HG03342 (cell line): Measurements from ENCODE around the gene TBCK.
"Not testable (repeated sequence)": the region's sequence is repeated elsewhere in the genome, so short reads cannot be mapped to it uniquely, and the experiment has no call there.

Experiments
- ATAC-seq: cut with Tn5 transposase; IDR thresholded peaks from one replicate; pipeline ENCODE4 v1.9.1; 2021; ENCODE audit warnings: mild to moderate bottlenecking, moderate library complexity; ENCODE audit not compliant: unreplicated experiment

The TBCK gene

GRCh38 chr4:106132045-106132444 lies 184.0 kb downstream of the TBCK start:
- ATAC-seq, result no peak

- ATAC-seq, result no peak
Observed at GRCh38 chr4:106126062-106126461, 189.9 kb downstream of the TBCK start.

GRCh38 chr4:106119949-106120555 lies 196.0 kb downstream of the TBCK start:
- not testable (repeated sequence) for ATAC-seq

GRCh38 chr4:106116025-106116424 lies 200.0 kb downstream of the TBCK start:
- ATAC-seq, result no peak

- no peak for ATAC-seq
Observed at GRCh38 chr4:106114270-106114669, 201.7 kb downstream of the TBCK start.

GRCh38 chr4:106111778-106112469 lies 204.1 kb downstream of the TBCK start:
- ATAC-seq, result not testable (repeated sequence)

GRCh38 chr4:106109929-106110328 lies 206.1 kb downstream of the TBCK start:
- no peak for ATAC-seq

GRCh38 chr4:106105697-106106096 lies 210.3 kb downstream of the TBCK start:
- ATAC-seq, result no peak

GRCh38 chr4:106104276-106104675 lies 211.7 kb downstream of the TBCK start:
- no peak for ATAC-seq

- no peak for ATAC-seq
Observed at GRCh38 chr4:106096454-106096853, 219.6 kb downstream of the TBCK start.

GRCh38 chr4:106095408-106095807 lies 220.6 kb downstream of the TBCK start:
- no peak for ATAC-seq

- ATAC-seq, result no peak
Observed at GRCh38 chr4:106092361-106093040, 223.5 kb downstream of the TBCK start.

- ATAC-seq, result no peak
Observed at GRCh38 chr4:106090826-106091225, 225.2 kb downstream of the TBCK start.

- no peak for ATAC-seq
Observed at GRCh38 chr4:106083065-106083464, 232.9 kb downstream of the TBCK start.

GRCh38 chr4:106080376-106080775 lies 235.6 kb downstream of the TBCK start:
- ATAC-seq, result no peak

- ATAC-seq, result no peak
Observed at GRCh38 chr4:106079616-106080015, 236.4 kb downstream of the TBCK start.

- ATAC-seq, result no peak
Observed at GRCh38 chr4:106065018-106065417, 251.0 kb downstream of the TBCK start.

- ATAC-seq, result no peak
Observed at GRCh38 chr4:106063009-106063408, 253.0 kb downstream of the TBCK start.

- no peak for ATAC-seq
Observed at GRCh38 chr4:106062452-106062875, 253.5 kb downstream of the TBCK start.

- ATAC-seq, result no peak
Observed at GRCh38 chr4:106058921-106059320, 257.1 kb downstream of the TBCK start.

- no peak for ATAC-seq
Observed at GRCh38 chr4:106056914-106057313, 259.1 kb downstream of the TBCK start.

- ATAC-seq, result no peak
Observed at GRCh38 chr4:106051514-106051913, 264.5 kb downstream of the TBCK start.
